Loucy (cell line): ENCODE measurements around the gene COBLL1.
A peak's percentile ranks its signal among the peaks of the same experiment; 100 is the strongest.

Source experiments
- H2AFZ ChIP-seq: fragments of 200-600 bp; sonication (generic); 2 replicates; pipeline ENCODE4 v1.6.0; 2016; ENCODE audit warnings: antibody characterized with exemption, mild to moderate bottlenecking, low read length, moderate library complexity
- H3F3A ChIP-seq: fragments of 200-600 bp; 2 replicates; pipeline ENCODE4 v1.6.0; 2016; ENCODE audit warnings: antibody characterized with exemption, low read depth, mild to moderate bottlenecking
- H3K27me3 ChIP-seq: fragments of 200-600 bp; sonication (generic); 2 replicates; pipeline ENCODE4 v1.6.1; 2014; ENCODE audit warnings: low read length, mild to moderate bottlenecking; ENCODE audit not compliant: insufficient read depth, poor library complexity, severe bottlenecking
- H3K36me3 ChIP-seq: fragments of 200-600 bp; sonication (generic); 2 replicates; pipeline ENCODE4 v1.6.1; 2016; ENCODE audit warnings: low read length; ENCODE audit not compliant: insufficient read depth
- H3K4me1 ChIP-seq: fragments of 200-600 bp; sonication (generic); 2 replicates; pipeline ENCODE4 v1.5.1; 2014; ENCODE audit warnings: low read length, mild to moderate bottlenecking; ENCODE audit not compliant: insufficient read depth, poor library complexity, severe bottlenecking
- H3K4me2 ChIP-seq: fragments of 200-600 bp; sonication (generic); 2 replicates; pipeline ENCODE4 v1.6.0; 2014; ENCODE audit warnings: antibody characterized with exemption, low read length, low read depth, mild to moderate bottlenecking; ENCODE audit not compliant: poor library complexity, severe bottlenecking
- H3K4me3 ChIP-seq: fragments of 200-600 bp; sonication (generic); 2 replicates; pipeline ENCODE4 v1.5.1; 2014; ENCODE audit warnings: low read length, mild to moderate bottlenecking, mixed read lengths; ENCODE audit not compliant: poor library complexity, severe bottlenecking
- H3K79me2 ChIP-seq: fragments of 200-600 bp; sonication (generic); 2 replicates; pipeline ENCODE4 v1.6.1; 2014; ENCODE audit warnings: low read length; ENCODE audit not compliant: insufficient read depth
- H3K9ac ChIP-seq: fragments of 200-600 bp; sonication (generic); 2 replicates; pipeline ENCODE4 v1.6.0; 2014; ENCODE audit warnings: mild to moderate bottlenecking, low read depth, low read length, moderate library complexity; ENCODE audit not compliant: poor library complexity, severe bottlenecking
- H3K9me2 ChIP-seq: fragments of 200-600 bp; sonication (generic); replicated peaks from 2 replicates; pipeline ENCODE4 v1.6.1; 2016; ENCODE audit warnings: low read depth, low read length, mixed read lengths
- H3K9me3 ChIP-seq: fragments of 200-600 bp; sonication (generic); 2 replicates; pipeline ENCODE4 v1.6.1; 2014; ENCODE audit warnings: mild to moderate bottlenecking, antibody characterized with exemption, low read length, low read depth; ENCODE audit not compliant: insufficient read depth
- H4K20me1 ChIP-seq: fragments of 200-600 bp; sonication (generic); 2 replicates; pipeline ENCODE4 v1.6.0; 2014; ENCODE audit warnings: antibody characterized with exemption, low read length, mild to moderate bottlenecking; ENCODE audit not compliant: insufficient read depth, poor library complexity, severe bottlenecking
- EZH2phosphoT487 ChIP-seq: fragments of 200-600 bp; IDR thresholded peaks from 2 replicates; pipeline ENCODE4 v1.6.1; 2018; ENCODE audit warnings: antibody characterized with exemption, mild to moderate bottlenecking, moderate library complexity, borderline replicate concordance
- TF ChIP-seq, protein P1 (sequence below): fragments of 200-600 bp; sonication (generic); conservative IDR thresholded peaks from 2 replicates; pipeline ENCODE4 v1.5.1; 2014; ENCODE audit warnings: mild to moderate bottlenecking, antibody characterized with exemption, low read length

COBLL1 gene, protein sequence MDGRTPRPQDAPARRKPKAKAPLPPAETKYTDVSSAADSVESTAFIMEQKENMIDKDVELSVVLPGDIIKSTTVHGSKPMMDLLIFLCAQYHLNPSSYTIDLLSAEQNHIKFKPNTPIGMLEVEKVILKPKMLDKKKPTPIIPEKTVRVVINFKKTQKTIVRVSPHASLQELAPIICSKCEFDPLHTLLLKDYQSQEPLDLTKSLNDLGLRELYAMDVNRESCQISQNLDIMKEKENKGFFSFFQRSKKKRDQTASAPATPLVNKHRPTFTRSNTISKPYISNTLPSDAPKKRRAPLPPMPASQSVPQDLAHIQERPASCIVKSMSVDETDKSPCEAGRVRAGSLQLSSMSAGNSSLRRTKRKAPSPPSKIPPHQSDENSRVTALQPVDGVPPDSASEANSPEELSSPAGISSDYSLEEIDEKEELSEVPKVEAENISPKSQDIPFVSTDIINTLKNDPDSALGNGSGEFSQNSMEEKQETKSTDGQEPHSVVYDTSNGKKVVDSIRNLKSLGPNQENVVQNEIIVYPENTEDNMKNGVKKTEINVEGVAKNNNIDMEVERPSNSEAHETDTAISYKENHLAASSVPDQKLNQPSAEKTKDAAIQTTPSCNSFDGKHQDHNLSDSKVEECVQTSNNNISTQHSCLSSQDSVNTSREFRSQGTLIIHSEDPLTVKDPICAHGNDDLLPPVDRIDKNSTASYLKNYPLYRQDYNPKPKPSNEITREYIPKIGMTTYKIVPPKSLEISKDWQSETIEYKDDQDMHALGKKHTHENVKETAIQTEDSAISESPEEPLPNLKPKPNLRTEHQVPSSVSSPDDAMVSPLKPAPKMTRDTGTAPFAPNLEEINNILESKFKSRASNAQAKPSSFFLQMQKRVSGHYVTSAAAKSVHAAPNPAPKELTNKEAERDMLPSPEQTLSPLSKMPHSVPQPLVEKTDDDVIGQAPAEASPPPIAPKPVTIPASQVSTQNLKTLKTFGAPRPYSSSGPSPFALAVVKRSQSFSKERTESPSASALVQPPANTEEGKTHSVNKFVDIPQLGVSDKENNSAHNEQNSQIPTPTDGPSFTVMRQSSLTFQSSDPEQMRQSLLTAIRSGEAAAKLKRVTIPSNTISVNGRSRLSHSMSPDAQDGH

DNA sequence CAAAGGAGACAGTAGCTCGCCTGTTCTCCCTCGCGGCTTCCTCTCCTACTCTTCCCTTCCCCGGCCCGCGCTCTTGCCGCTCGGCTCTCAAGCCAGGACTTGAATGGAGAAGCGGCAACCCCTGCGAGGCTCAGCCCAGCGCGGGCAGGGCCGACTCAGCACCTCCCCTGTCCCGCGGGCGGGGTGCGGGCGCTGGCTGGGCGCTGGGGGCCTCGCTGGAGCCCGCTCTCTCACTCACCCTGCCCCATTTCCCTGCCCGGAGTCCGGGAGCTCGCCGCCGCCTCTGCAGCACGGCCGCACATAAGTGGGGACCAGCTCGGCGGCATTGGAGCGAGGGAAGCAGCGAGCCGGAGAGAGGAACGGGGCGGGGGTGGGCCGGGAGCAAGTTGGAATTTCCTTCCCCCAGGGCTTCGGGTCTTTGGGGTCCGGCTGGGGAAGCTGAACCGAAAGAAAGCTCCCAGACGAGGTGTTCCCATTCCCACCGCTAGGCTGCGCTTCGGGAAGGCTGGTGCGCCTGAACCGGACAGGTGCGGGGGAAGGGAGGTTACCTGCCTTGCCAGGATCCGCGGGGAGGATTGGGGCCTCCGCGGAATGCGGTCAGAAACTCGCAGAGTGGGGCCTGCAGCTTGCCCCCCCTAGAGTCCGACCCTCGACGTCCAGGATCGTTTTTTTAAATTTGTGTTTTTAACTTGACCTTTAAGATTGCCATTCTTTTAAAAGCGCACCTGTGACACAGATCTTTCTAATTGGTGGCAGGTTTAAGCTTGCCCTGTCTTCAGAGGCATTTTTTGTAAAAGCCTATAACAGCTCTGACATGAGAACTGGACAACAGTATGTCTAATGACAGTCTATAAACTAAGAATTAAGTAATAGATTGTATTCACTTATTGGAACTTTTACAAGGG, at the start of gene COBLL1:
TSS of gene COBLL1 (minus strand) at position 105 of the 905 bp plus-strand sequence. CDS start 627 bp downstream, outside the sequence.
- no peaks in the 10 kb centered on the region for H4K20me1 ChIP-seq
- no peak within 1 kb of the TSS for H3K4me2 ChIP-seq
- no peaks in the 10 kb centered on the region for H3K9me3 ChIP-seq
- H3K9me2 ChIP-seq: no peaks in the 10 kb centered on the region
- no peaks in the 10 kb centered on the region for H3K27me3 ChIP-seq
- no peak within 1 kb of the TSS for H3K9ac ChIP-seq
- H2AFZ ChIP-seq: no peak within 1 kb of the TSS
- peaks cover 5% of the 10 kb centered on the region for H3K4me1 ChIP-seq
- H3K4me3 ChIP-seq: no peak within 1 kb of the TSS
- H3K79me2 ChIP-seq: no peaks in the 10 kb centered on the region
- no peak for TF ChIP-seq EZH2phosphoT487
- TF ChIP-seq, protein P1, sequence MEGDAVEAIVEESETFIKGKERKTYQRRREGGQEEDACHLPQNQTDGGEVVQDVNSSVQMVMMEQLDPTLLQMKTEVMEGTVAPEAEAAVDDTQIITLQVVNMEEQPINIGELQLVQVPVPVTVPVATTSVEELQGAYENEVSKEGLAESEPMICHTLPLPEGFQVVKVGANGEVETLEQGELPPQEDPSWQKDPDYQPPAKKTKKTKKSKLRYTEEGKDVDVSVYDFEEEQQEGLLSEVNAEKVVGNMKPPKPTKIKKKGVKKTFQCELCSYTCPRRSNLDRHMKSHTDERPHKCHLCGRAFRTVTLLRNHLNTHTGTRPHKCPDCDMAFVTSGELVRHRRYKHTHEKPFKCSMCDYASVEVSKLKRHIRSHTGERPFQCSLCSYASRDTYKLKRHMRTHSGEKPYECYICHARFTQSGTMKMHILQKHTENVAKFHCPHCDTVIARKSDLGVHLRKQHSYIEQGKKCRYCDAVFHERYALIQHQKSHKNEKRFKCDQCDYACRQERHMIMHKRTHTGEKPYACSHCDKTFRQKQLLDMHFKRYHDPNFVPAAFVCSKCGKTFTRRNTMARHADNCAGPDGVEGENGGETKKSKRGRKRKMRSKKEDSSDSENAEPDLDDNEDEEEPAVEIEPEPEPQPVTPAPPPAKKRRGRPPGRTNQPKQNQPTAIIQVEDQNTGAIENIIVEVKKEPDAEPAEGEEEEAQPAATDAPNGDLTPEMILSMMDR: no peak
- no peaks in the 10 kb centered on the region for H3K36me3 ChIP-seq
- no peaks in the 10 kb centered on the region for H3F3A ChIP-seq

DNA sequence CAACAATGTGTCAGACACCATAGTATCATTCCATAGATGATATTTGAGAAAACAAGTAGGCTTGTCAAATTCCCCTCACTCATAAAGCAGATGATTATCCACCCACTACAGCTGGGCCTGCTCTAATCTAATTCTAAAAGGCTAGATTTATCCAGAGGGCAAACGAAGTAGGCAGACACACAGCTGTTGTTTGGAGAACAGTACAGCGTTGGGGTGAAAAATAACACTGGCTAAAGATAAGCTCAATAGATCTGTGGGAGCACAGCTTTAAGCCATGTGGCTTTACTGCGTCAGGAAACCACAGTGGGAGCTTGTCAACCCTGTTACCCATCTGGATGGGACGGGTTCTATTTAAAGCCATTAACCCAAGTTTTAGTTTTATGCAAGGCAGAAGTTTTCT, 48.9 kb upstream of the COBLL1 start:
- peak overlapping the region; percentile 33 for H3K4me2 ChIP-seq
- no peaks in the 10 kb centered on the region for H3K9me2 ChIP-seq
- peak overlapping the region; percentile 4 for H3K4me3 ChIP-seq
- peaks cover 29% of the 10 kb centered on the region for H3K4me1 ChIP-seq
- H3K9me3 ChIP-seq: no peaks in the 10 kb centered on the region
- H3F3A ChIP-seq: no peaks in the 10 kb centered on the region
- no peaks in the 10 kb centered on the region for H3K79me2 ChIP-seq
- no peak overlapping the region for H3K9ac ChIP-seq
- no peaks in the 10 kb centered on the region for H3K36me3 ChIP-seq
- no peaks in the 10 kb centered on the region for H4K20me1 ChIP-seq
- no peaks in the 10 kb centered on the region for H3K27me3 ChIP-seq
- no peak for TF ChIP-seq EZH2phosphoT487
- TF ChIP-seq, protein P1: no peak
- H2AFZ ChIP-seq: 0 out of 2 replicates have a peak overlapping the region, but pooled peaks have one; percentile 50

DNA sequence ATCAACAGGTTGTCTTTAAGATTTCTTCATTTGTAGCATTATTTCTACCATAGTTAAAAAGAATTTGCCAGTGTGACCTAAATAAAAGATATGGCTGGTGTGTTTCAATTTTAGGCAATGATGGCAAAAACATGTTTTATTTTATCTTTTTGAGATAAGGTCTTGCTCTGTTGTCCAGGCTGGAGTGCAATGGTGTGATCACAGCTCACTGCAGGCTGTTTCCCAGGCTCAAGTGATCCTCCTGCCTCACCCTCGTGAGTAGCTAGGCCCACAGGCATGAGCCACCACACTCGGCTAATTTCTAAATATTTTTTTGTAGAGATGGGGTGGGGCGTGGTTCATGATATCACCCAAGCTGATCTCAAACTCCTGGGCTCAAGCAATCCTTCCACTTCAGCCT, 47.0 kb upstream of the COBLL1 start:
- no peaks in the 10 kb centered on the region for H3K9me3 ChIP-seq
- no peaks in the 10 kb centered on the region for H3K27me3 ChIP-seq
- TF ChIP-seq, protein P1: no peak
- no peak for TF ChIP-seq EZH2phosphoT487
- H2AFZ ChIP-seq: no peak overlapping the region
- H3K9me2 ChIP-seq: no peaks in the 10 kb centered on the region
- H4K20me1 ChIP-seq: no peaks in the 10 kb centered on the region
- H3K9ac ChIP-seq: no peak overlapping the region
- H3K4me1 ChIP-seq: peaks cover 27% of the 10 kb centered on the region
- no peaks in the 10 kb centered on the region for H3K79me2 ChIP-seq
- no peaks in the 10 kb centered on the region for H3F3A ChIP-seq
- H3K36me3 ChIP-seq: no peaks in the 10 kb centered on the region
- no peak overlapping the region for H3K4me2 ChIP-seq
- H3K4me3 ChIP-seq: no peak overlapping the region
